Measurements from ENCODE around the gene IMMP2L.

DNA sequence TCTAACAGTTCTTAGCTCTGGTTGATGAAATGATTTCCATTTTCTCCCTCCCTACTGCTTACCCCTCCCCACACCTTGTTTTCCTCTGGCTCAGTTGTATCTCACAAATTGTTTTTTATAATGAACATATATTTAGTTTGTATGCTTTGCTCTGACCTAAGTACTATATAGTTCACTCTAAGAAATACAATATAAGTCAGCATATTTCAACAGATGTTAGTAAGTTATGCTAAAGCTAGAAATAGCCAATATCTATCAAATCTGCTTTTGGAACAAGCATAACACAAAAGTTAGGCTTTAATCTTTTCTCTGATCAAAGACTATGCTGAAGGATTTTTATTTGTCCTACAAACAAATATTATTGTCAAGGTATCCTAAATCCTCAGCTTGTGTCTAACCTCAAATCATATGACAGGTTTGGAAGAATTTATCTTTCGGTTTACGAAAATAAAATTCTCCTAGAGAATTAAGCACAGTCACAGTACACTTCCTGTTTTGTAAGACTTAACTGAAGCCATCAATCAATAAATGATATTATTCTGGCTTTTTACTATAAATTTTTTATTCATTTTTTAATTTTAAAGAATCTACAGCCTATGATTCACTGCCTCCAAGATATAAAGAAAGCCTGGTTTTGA is 67.0 kb downstream of the IMMP2L start:
- no peak for TF ChIP-seq BHLHE40 (IDR thresholded peaks at IDR 0.05; ENCODE audit: borderline replicate concordance)
- no peak for TF ChIP-seq ELF4 (IDR thresholded peaks at IDR 0.05)
- no peak for TF ChIP-seq FOXM1 (IDR thresholded peaks at IDR 0.05; ENCODE audit: borderline replicate concordance)
- TF ChIP-seq L3MBTL2 (conservative IDR thresholded peaks at IDR 0.05) = no peak
- TF ChIP-seq SUZ12 (IDR thresholded peaks at IDR 0.05) = no peak
- TF ChIP-seq FOXK2 (IDR thresholded peaks at IDR 0.05) = no peak
- no peak for TF ChIP-seq ZNF384 (IDR thresholded peaks at IDR 0.05)
- TF ChIP-seq HDGF (IDR thresholded peaks at IDR 0.05; ENCODE audit: borderline replicate concordance) = no peak
- TF ChIP-seq FOXA1 (IDR thresholded peaks at IDR 0.05) = no peak
- TF ChIP-seq ARNT (IDR thresholded peaks at IDR 0.05) = no peak
- TF ChIP-seq TARDBP (IDR thresholded peaks at IDR 0.05) = no peak
- TF ChIP-seq SP1 (IDR thresholded peaks at IDR 0.05) = no peak
- TF ChIP-seq LEF1 (IDR thresholded peaks at IDR 0.05; ENCODE audit: borderline replicate concordance) = no peak
